ENCODE results near the gene CRISPLD2. TPM values are rescaled to one million over a fixed set of nuclear protein-coding genes. Genes with fewer than 3 reads are reported as not detected.

The CRISPLD2 gene
- total and polyA plus RNA-seq, 4 donors: 3.4 to 15.8 (median 8.2) TPM

DNA sequence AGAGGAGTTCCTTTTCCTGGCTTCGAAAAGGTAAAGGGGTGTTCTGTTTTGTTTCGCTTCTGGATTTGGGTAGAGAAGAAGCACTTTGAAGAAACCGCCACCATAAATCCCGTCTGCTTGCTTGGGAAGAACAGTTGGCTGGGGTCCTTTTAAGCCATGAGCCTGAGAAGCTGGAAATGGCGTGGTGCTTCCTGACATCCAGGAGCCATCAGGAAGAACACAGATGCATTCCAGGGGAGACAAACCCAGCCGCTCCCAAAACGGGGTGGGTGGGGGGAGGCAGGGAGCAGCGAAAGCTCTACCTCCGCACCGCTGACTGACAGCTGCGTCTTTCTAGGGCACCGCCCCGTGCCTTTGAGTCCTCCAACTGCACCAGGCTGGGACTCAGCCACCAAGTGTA, 99.9 kb downstream of the CRISPLD2 start:
- Histone ChIP-seq H3K4me1 (ENCODE audit: control insufficient read depth, insufficient read depth, low read length) (peaks cover 45% of the 10 kb centered on the region), H3K9me3 (ENCODE audit: control insufficient read depth, insufficient read depth, low read length) (no peaks in the 10 kb centered on the region), H3K4me3 (ENCODE audit: low read depth, low read length) (no peak overlapping the region), H3K36me3 (ENCODE audit: control insufficient read depth, insufficient read depth, low read length) (no peaks in the 10 kb centered on the region), H3K27ac (ENCODE audit: low read depth, low read length) (no peak overlapping the region), H3K27me3 (ENCODE audit: control insufficient read depth, insufficient read depth, low read length) (peaks cover 7% of the 10 kb centered on the region)
- 69% methylated on average over 13 of the region's 13 CpGs for WGBS (ENCODE audit: insufficient coverage)
- DNase-seq (ENCODE audit: low read depth in 4 of 6, low spot score in 6 of 6): no peak

GRCh38 chr16:84920333-84920732, 100.5 kb downstream of the CRISPLD2 start:
- WGBS (ENCODE audit: insufficient coverage): 97% methylated on average over 8 of the region's 8 CpGs

DNA sequence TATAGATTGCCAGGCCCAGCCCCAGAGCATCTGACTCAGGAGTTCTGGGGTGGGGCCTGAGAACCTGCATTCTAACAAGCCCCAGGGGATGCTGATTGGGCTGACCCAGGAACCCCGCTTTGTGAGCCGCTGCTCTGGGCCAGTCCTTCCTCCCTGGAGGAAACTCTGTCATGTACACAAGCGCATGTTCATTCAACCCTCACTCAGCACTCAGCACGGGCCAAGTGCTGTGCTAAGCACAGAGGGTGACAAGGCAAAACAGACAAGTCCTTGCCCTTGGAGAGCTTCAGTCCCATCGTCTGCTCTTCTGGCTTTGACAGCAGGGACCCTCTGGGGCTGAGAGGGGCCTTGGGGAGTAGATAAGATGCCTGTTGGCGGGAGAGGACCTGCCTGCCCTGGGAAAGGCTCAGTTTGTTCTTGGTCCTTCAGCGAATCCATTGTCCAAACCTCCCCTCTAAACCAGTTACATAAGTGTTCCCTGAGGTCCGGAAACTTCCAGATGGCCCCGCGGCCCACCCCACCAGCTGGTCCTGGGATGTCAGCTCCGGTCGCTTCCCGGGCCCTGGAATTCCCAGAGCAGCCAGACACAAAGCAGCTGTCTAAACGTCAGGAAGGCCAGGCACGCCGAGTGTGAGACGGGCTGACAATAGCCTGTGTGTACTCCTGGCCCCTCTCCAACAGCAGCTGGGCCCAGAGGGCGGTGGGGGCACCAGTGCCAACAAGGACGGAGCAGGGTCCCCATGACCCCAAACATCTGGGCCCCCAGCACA, 102.8 kb downstream of the CRISPLD2 start:
- H3K4me3 ChIP-seq (ENCODE audit: low read depth, low read length): no peak overlapping the region
- peak in 2 of 6 donors; percentile 53 to 75 for DNase-seq (ENCODE audit: low read depth in 4 of 6, low spot score in 6 of 6)
- H3K9me3 ChIP-seq (ENCODE audit: control insufficient read depth, insufficient read depth, low read length): no peaks in the 10 kb centered on the region
- peaks cover 3% of the 10 kb centered on the region for H3K27me3 ChIP-seq (ENCODE audit: control insufficient read depth, insufficient read depth, low read length)
- peak overlapping the region; percentile 76 for H3K27ac ChIP-seq (ENCODE audit: low read depth, low read length)
- 31% methylated on average over 17 of the region's 19 CpGs for WGBS (ENCODE audit: insufficient coverage)
- no peaks in the 10 kb centered on the region for H3K36me3 ChIP-seq (ENCODE audit: control insufficient read depth, insufficient read depth, low read length)
- peaks cover 40% of the 10 kb centered on the region for H3K4me1 ChIP-seq (ENCODE audit: control insufficient read depth, insufficient read depth, low read length)

More at GRCh38 chr16:84920333-84920732, 100.5 kb downstream of the CRISPLD2 start:
- no peak overlapping the region for H3K4me3 ChIP-seq (ENCODE audit: low read depth, low read length)
- no peak for DNase-seq (ENCODE audit: low read depth in 4 of 6, low spot score in 6 of 6)
- H3K27ac ChIP-seq (ENCODE audit: low read depth, low read length): no peak overlapping the region
- no peaks in the 10 kb centered on the region for H3K36me3 ChIP-seq (ENCODE audit: control insufficient read depth, insufficient read depth, low read length)
- peaks cover 48% of the 10 kb centered on the region for H3K4me1 ChIP-seq (ENCODE audit: control insufficient read depth, insufficient read depth, low read length)
- H3K27me3 ChIP-seq (ENCODE audit: control insufficient read depth, insufficient read depth, low read length): peaks cover 7% of the 10 kb centered on the region
- H3K9me3 ChIP-seq (ENCODE audit: control insufficient read depth, insufficient read depth, low read length): no peaks in the 10 kb centered on the region

- DNase-seq (ENCODE audit: low read depth in 4 of 6, low spot score in 6 of 6): peak in 1 of 6 donors; percentile 63
- H3K4me3 ChIP-seq (ENCODE audit: low read depth, low read length): no peak overlapping the region
- peak overlapping the region; percentile 60 for H3K27ac ChIP-seq (ENCODE audit: low read depth, low read length)
- no peaks in the 10 kb centered on the region for H3K36me3 ChIP-seq (ENCODE audit: control insufficient read depth, insufficient read depth, low read length)
- H3K27me3 ChIP-seq (ENCODE audit: control insufficient read depth, insufficient read depth, low read length): no peaks in the 10 kb centered on the region
- no peaks in the 10 kb centered on the region for H3K9me3 ChIP-seq (ENCODE audit: control insufficient read depth, insufficient read depth, low read length)
- 70% methylated on average over 22 of the region's 23 CpGs for WGBS (ENCODE audit: insufficient coverage)
- H3K4me1 ChIP-seq (ENCODE audit: control insufficient read depth, insufficient read depth, low read length): peaks cover 44% of the 10 kb centered on the region
Observed at GRCh38 chr16:84924331-84925091, 104.7 kb downstream of the CRISPLD2 start.

GRCh38 chr16:84925092-84925772, 105.4 kb downstream of the CRISPLD2 start:
- DNase-seq (ENCODE audit: low read depth in 4 of 6, low spot score in 6 of 6): no peak
- no peaks in the 10 kb centered on the region for H3K36me3 ChIP-seq (ENCODE audit: control insufficient read depth, insufficient read depth, low read length)
- no peak overlapping the region for H3K4me3 ChIP-seq (ENCODE audit: low read depth, low read length)
- H3K27ac ChIP-seq (ENCODE audit: low read depth, low read length): peak overlapping the region; percentile 60
- H3K9me3 ChIP-seq (ENCODE audit: control insufficient read depth, insufficient read depth, low read length): no peaks in the 10 kb centered on the region
- 76% methylated on average over 11 of the region's 11 CpGs for WGBS (ENCODE audit: insufficient coverage)
- H3K27me3 ChIP-seq (ENCODE audit: control insufficient read depth, insufficient read depth, low read length): no peaks in the 10 kb centered on the region
- peaks cover 48% of the 10 kb centered on the region for H3K4me1 ChIP-seq (ENCODE audit: control insufficient read depth, insufficient read depth, low read length)

- peaks cover 48% of the 10 kb centered on the region for H3K4me1 ChIP-seq (ENCODE audit: control insufficient read depth, insufficient read depth, low read length)
Observed at GRCh38 chr16:84925773-84926372, 106.1 kb downstream of the CRISPLD2 start.

GRCh38 chr16:84926462-84926861, 106.7 kb downstream of the CRISPLD2 start:
- peaks cover 48% of the 10 kb centered on the region for H3K4me1 ChIP-seq (ENCODE audit: control insufficient read depth, insufficient read depth, low read length)
- no peak for DNase-seq (ENCODE audit: low read depth in 4 of 6, low spot score in 6 of 6)
- H3K27ac ChIP-seq (ENCODE audit: low read depth, low read length): no peak overlapping the region
- H3K27me3 ChIP-seq (ENCODE audit: control insufficient read depth, insufficient read depth, low read length): no peaks in the 10 kb centered on the region
- H3K4me3 ChIP-seq (ENCODE audit: low read depth, low read length): no peak overlapping the region
- H3K9me3 ChIP-seq (ENCODE audit: control insufficient read depth, insufficient read depth, low read length): no peaks in the 10 kb centered on the region
- no peaks in the 10 kb centered on the region for H3K36me3 ChIP-seq (ENCODE audit: control insufficient read depth, insufficient read depth, low read length)
- 49% methylated on average over 7 of the region's 7 CpGs for WGBS (ENCODE audit: insufficient coverage)

More at GRCh38 chr16:84925773-84926372, 106.1 kb downstream of the CRISPLD2 start:
- H3K27ac ChIP-seq (ENCODE audit: low read depth, low read length): no peak overlapping the region
- H3K36me3 ChIP-seq (ENCODE audit: control insufficient read depth, insufficient read depth, low read length): no peaks in the 10 kb centered on the region
- no peak overlapping the region for H3K4me3 ChIP-seq (ENCODE audit: low read depth, low read length)
- H3K9me3 ChIP-seq (ENCODE audit: control insufficient read depth, insufficient read depth, low read length): no peaks in the 10 kb centered on the region
- H3K27me3 ChIP-seq (ENCODE audit: control insufficient read depth, insufficient read depth, low read length): no peaks in the 10 kb centered on the region
- 90% methylated on average over 14 of the region's 19 CpGs for WGBS (ENCODE audit: insufficient coverage)
- DNase-seq (ENCODE audit: low read depth in 4 of 6, low spot score in 6 of 6): no peak

GRCh38 chr16:84927621-84928591, 108.1 kb downstream of the CRISPLD2 start:
- H3K36me3 ChIP-seq (ENCODE audit: control insufficient read depth, insufficient read depth, low read length): no peaks in the 10 kb centered on the region
- peaks cover 48% of the 10 kb centered on the region for H3K4me1 ChIP-seq (ENCODE audit: control insufficient read depth, insufficient read depth, low read length)
- H3K4me3 ChIP-seq (ENCODE audit: low read depth, low read length): no peak overlapping the region
- no peaks in the 10 kb centered on the region for H3K27me3 ChIP-seq (ENCODE audit: control insufficient read depth, insufficient read depth, low read length)
- H3K9me3 ChIP-seq (ENCODE audit: control insufficient read depth, insufficient read depth, low read length): no peaks in the 10 kb centered on the region
- DNase-seq (ENCODE audit: low read depth in 4 of 6, low spot score in 6 of 6): no peak
- no peak overlapping the region for H3K27ac ChIP-seq (ENCODE audit: low read depth, low read length)
- 80% methylated on average over 30 of the region's 34 CpGs for WGBS (ENCODE audit: insufficient coverage)
